GM18508 (cell line): Measurements from ENCODE around the gene REEP6.

Source experiments
- ATAC-seq: cut with Tn5 transposase; IDR thresholded peaks from one replicate; pipeline ENCODE4 v1.9.1; 2021; ENCODE audit warnings: moderate number of reproducible peaks; ENCODE audit not compliant: insufficient read depth, unreplicated experiment

Gene REEP6

GRCh38 chr19:1540365-1540925 lies 49.5 kb downstream of the REEP6 start:
- no peak for ATAC-seq
